ENCODE data around the gene SPINDOC.

Gene SPINDOC

DNA sequence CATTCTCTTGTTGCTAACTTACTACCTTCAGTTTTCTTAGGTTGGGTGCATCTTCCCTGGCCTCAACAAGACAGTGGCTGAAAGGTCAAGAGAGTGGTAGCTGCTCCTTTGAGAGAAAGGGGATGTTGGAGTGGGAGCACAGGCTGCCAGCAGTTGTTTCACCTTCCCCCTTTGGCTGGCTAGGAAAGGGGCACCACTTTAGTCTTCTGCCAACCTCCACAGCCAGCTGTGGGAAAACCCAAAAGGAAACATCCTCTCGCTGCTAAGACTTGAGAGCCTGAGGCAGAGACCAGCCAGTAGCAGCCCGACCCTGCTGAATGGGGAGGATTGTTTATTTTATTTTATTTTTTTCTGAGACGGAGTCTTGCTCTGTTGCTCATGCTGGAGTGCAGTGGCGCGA is 60.1 kb downstream of the SPINDOC start:
- intact Hi-C loops (cut with DNase I) = loop anchor here (2.0 kb wide), 1 partner anchor 37 kb away; no protein-coding TSS in a partner anchor
- peak in 2 of 10 donors; percentile 22 to 49 for DNase-seq

DNA sequence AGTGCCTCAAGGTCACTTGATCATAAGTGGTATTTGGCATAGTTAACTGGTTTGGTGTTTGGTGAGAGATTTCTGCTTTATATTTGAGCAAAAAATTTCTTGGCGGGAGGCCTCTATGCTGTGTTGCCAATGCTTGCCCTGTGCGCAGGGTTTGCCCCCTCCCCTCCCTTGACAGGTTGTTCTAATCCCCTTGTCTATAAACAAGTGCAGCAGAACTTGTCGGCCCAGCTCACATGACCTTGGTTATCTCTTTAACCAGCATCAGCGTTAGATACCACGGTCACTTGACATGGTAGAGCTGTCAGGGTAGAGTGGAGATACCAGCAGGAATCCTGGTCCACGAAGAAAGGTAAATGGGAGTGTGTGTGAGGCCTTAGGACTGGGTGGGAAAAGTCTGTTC is 61.3 kb downstream of the SPINDOC start:
- intact Hi-C loops (cut with DNase I) = no loop called here

DNA sequence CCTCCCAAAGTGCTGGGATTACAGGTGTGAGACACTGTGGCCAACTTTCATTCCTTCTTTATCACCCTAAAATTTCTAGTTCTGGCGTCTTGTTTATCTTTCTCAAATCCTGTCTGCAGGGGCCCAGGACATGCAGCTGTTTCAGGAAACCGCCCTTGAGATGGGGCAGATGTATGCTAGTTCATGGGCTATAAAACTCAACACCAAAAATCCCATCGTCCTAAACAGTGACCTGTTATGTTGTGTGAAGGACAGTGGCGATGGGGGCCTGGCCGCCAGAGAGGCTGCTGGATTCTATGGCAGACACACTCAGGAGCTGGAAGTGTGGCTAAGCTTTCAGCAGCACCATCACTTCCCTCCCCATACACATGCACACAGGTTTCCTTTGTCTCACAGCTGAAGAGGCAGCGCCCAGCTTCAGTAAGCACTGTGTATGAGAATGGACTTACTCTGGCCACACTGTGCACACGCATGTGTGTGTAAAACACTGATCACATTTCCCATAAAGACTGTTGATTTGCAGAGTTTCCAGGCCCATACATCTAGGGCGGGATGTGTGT is 62.3 kb downstream of the SPINDOC start:
- intact Hi-C loops (cut with DNase I) = no loop called here
- DNase-seq = peak in 1 of 10 donors; percentile 66

More for the DNA sequence above, 61.3 kb downstream of the SPINDOC start:
- no peak for DNase-seq

- DNase-seq = peak in 3 of 10 donors; percentile 25 to 67 (median 36)
- intact Hi-C loops (cut with DNase I) = no loop called here
Measured at GRCh38 chr11:63876616-63877015, 63.4 kb downstream of the SPINDOC start.
